Measurements from ENCODE around the gene CCNJL. TPM values are rescaled to one million over a fixed set of nuclear protein-coding genes. Genes with fewer than 3 reads are reported as not detected.
"Not testable (repeated sequence)": the region's sequence is repeated elsewhere in the genome, so short reads cannot be mapped to it uniquely, and the experiment has no call there.

Gene CCNJL
- total and polyA plus RNA-seq, 7 donors: 0.16 to 18.7 (median 4.7) TPM

DNA sequence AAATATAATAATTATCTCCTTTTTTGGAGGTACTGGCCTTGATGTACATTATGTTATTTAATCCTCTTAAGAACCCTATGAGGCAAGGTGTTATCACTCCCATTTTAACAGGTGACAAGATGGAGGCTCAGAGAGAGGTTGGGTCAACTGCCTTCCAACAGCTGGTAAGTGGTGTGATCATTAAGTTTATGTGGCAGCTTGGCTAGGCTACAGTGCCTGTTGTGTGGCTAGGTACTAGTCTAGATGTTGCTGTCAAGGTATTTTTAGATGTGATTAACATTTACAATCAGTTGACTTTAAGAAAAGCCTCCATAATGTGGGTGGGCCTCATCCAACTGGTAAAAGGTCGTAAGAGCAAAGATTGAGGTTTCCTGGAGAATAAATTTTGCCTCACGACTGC is 61.5 kb downstream of the CCNJL start:
- no peak overlapping the region for H3K27ac ChIP-seq
- H3K36me3 ChIP-seq: no peaks in the 10 kb centered on the region
- DNase-seq: no peak
- TF ChIP-seq EP300 (IDR thresholded peaks at IDR 0.05) (no peak), POLR2AphosphoS5 (IDR thresholded peaks at IDR 0.05) (no peak), POLR2A (IDR thresholded peaks at IDR 0.05) (no peak)
- TF ChIP-seq, protein P1, sequence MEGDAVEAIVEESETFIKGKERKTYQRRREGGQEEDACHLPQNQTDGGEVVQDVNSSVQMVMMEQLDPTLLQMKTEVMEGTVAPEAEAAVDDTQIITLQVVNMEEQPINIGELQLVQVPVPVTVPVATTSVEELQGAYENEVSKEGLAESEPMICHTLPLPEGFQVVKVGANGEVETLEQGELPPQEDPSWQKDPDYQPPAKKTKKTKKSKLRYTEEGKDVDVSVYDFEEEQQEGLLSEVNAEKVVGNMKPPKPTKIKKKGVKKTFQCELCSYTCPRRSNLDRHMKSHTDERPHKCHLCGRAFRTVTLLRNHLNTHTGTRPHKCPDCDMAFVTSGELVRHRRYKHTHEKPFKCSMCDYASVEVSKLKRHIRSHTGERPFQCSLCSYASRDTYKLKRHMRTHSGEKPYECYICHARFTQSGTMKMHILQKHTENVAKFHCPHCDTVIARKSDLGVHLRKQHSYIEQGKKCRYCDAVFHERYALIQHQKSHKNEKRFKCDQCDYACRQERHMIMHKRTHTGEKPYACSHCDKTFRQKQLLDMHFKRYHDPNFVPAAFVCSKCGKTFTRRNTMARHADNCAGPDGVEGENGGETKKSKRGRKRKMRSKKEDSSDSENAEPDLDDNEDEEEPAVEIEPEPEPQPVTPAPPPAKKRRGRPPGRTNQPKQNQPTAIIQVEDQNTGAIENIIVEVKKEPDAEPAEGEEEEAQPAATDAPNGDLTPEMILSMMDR (IDR thresholded peaks at IDR 0.05): no peak
- intact Hi-C loops (cut with DNase I): no loop called here
- H3K4me3 ChIP-seq: no peak overlapping the region
- 18 to 60% methylated on average over 2 of the region's 2 CpGs for WGBS, 2 donors
- no peaks in the 10 kb centered on the region for H3K9me3 ChIP-seq
- H3K4me1 ChIP-seq: no peaks in the 10 kb centered on the region
- no peaks in the 10 kb centered on the region for H3K27me3 ChIP-seq

- intact Hi-C loops (cut with DNase I): no loop called here
- Histone ChIP-seq H3K36me3 (no peaks in the 10 kb centered on the region), H3K27me3 (no peaks in the 10 kb centered on the region), H3K27ac (no peak overlapping the region), H3K4me3 (no peak overlapping the region), H3K4me1 (no peaks in the 10 kb centered on the region), H3K9me3 (no peaks in the 10 kb centered on the region)
- DNase-seq: no peak
- TF ChIP-seq POLR2A (IDR thresholded peaks at IDR 0.05) (no peak), POLR2AphosphoS5 (IDR thresholded peaks at IDR 0.05) (no peak), EP300 (IDR thresholded peaks at IDR 0.05) (no peak)
- TF ChIP-seq, protein P1 (IDR thresholded peaks at IDR 0.05): no peak
- 91 to 94% methylated on average over 5 of the region's 5 CpGs for WGBS, 2 donors
Measured at GRCh38 chr5:160250226-160250625, 62.1 kb downstream of the CCNJL start.

DNA sequence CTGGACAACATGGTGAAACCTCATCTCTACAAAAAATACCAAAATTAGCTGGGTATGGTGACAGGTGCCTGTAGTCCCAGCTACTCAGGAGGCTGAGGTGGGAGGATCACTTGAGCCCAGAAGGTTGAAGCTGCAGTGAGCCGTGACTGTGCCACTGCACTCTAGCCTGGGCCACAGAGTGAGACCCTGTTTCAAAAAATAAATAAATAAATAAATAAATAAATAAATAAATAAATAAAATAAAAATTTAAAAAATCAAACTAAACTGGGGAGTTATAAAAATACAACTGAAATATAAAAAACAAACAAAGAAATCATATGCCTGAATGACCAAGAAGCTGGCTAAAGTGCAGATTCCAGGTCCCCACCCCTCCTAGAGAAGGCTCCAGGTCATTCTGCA is 62.8 kb downstream of the CCNJL start:
- intact Hi-C loops (cut with DNase I); H3K27me3 ChIP-seq; H3K36me3 ChIP-seq; H3K9me3 ChIP-seq; H3K4me3 ChIP-seq; H3K4me1 ChIP-seq; DNase-seq; H3K27ac ChIP-seq: not testable (repeated sequence)
- 96 to 98% methylated on average over 1 of the region's 1 CpG for WGBS, 2 donors

DNA sequence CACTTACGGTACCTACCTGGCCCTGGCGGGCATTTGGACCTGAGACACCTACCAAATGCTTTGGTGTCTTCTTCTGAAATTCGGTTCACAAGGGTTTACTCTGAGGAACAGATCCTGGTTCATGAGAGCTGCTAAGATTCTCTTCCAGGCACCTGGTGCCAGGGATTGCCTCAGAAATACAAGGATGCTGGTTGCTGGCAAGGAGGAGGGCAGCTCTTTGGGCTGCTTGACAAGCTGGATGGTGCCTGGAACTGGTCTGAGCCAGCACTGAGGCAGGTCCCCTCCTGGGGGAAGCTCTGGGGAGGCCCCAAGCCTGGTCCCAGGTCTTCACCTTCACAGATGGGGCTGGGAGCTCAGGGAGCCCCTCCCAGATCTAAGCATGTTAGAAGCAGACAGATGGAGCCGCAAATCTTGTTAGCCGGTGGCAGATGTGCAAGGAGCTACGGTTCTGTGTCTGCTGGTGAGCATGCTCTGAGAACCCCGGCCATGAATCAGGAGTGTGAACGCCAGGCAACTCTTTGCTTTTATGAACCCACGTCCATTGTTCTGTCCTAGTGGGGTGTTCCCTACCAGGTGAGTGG is 66.8 kb downstream of the CCNJL start:
- intact Hi-C loops (cut with DNase I): no loop called here
- 64 to 82% methylated on average over 9 of the region's 9 CpGs for WGBS, 2 donors
- no peaks in the 10 kb centered on the region for H3K27me3 ChIP-seq
- H3K36me3 ChIP-seq: no peaks in the 10 kb centered on the region
- no peak for TF ChIP-seq EP300 (IDR thresholded peaks at IDR 0.05)
- TF ChIP-seq, protein P1 (IDR thresholded peaks at IDR 0.05): no peak
- no peak for TF ChIP-seq POLR2AphosphoS5 (IDR thresholded peaks at IDR 0.05)
- TF ChIP-seq POLR2A (IDR thresholded peaks at IDR 0.05): no peak
- no peak overlapping the region for H3K4me3 ChIP-seq
- DNase-seq: no peak
- H3K9me3 ChIP-seq: no peaks in the 10 kb centered on the region
- H3K4me1 ChIP-seq: no peaks in the 10 kb centered on the region
- no peak overlapping the region for H3K27ac ChIP-seq

- Histone ChIP-seq H3K9me3 (no peaks in the 10 kb centered on the region), H3K27ac (no peak overlapping the region), H3K4me3 (no peak overlapping the region), H3K27me3 (no peaks in the 10 kb centered on the region), H3K4me1 (no peaks in the 10 kb centered on the region), H3K36me3 (no peaks in the 10 kb centered on the region)
- DNase-seq: no peak
- WGBS, 2 donors: 76 to 93% methylated on average over 3 of the region's 3 CpGs
- TF ChIP-seq POLR2A (IDR thresholded peaks at IDR 0.05): no peak
- TF ChIP-seq, protein P1 (IDR thresholded peaks at IDR 0.05): no peak
- no peak for TF ChIP-seq POLR2AphosphoS5 (IDR thresholded peaks at IDR 0.05)
- TF ChIP-seq EP300 (IDR thresholded peaks at IDR 0.05): no peak
- intact Hi-C loops (cut with DNase I): no loop called here
Measured at GRCh38 chr5:160242145-160242544, 70.2 kb downstream of the CCNJL start.

Measured in sigmoid colon (tissue), 7 donors.